NCI-H2081 treated with DMSO at 0.1 percent for 48 hours (cell line): ENCODE results near the gene BCKDHB.
"Not testable (repeated sequence)": the region's sequence is repeated elsewhere in the genome, so short reads cannot be mapped to it uniquely, and the experiment has no call there.

Experiments
- DNase-seq: peaks from one replicate; lab custom pipeline; 2025; lab: John Stamatoyannopoulos, UW

BCKDHB gene

GRCh38 chr6:80209430-80209829 lies 103.0 kb downstream of the BCKDHB start:
- DNase-seq: no peak

DNA sequence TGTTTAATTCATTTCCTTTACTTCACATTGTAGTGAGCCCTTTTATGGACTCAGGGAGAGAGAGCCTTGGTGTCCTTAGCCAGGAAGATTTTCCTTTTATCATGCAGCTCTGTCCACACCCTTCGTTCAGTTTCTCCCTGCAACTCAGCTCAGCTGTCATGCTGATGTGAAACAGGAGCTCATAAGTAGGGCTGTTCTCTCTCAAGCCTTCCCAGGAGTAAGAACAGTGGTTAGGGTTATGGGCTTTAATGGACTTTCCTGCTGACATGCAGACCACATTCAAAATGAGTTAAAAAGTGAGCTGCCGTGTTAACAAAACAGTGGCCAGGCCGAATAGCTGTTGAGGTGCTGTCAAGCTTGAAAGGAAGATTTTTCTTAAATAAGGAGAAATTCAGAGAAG lies 104.1 kb downstream of the BCKDHB start:
- no peak for DNase-seq

DNA sequence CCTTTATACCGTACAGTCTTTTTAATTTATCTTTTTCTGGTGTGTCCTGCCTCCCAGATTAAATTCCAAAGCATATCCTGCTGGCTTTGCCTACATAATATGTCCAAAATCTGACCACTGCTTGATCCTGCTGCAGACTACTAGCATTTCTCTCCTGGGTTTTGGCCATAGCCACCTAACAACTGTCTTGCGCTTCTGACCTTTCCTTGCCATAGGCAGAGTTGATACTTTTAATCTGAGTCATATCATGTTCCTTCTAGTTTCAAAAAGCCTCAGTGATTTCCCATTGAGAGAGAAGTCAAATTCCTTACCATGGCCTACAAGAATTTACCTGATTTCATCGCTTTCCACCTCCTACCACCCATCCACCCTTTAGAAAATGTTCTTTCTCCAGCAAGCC lies 104.8 kb downstream of the BCKDHB start:
- DNase-seq: no peak

DNA sequence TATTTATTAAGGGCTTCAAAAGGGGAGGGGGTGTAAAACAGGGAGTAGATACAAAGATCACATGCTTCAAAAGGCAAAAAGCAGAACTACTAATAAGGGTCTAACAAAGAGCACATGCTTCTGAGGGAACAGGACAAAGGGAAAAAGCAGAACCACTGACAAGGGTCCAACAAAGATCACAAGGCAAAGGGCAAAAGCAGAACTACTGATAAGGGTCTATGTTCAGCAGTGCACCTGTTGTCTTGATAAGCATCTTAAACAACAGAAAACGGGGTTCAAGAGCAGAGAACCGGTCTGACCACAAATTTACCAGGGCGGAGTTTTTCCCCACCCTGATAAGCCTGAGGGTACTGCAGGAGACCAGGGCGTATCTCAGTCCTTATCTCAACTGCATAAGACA lies 105.4 kb downstream of the BCKDHB start:
- DNase-seq: not testable (repeated sequence)

GRCh38 chr6:80214436-80215022 lies 108.1 kb downstream of the BCKDHB start:
- DNase-seq: no peak

- DNase-seq: no peak
These were observed 108.6 kb downstream of the BCKDHB start for GRCh38 chr6:80215063-80215462.

- no peak for DNase-seq
These were observed 111.3 kb downstream of the BCKDHB start for GRCh38 chr6:80217794-80218193.

- no peak for DNase-seq
These were observed 117.3 kb downstream of the BCKDHB start for GRCh38 chr6:80223743-80224212.

- DNase-seq: no peak
These were observed 119.7 kb downstream of the BCKDHB start for GRCh38 chr6:80226151-80226550.

DNA sequence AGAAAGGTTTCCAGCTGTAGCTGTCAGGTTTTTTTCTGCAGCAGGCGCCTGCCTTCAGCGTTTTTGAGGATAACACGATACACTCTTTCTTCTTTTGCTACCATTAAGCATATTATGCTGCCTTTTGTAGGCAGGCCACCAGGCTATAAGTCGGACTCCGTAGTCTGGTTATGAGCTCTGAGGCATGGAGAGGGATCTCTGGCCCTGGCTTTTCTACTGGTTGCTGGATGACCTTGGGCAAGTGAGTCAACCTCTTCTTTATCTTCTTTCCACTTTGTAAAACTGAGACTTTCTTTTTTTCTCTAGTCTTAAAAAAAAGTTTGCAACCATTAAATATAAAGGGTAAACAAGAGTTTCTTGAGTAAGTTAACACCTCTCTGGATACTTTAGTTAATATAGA lies 120.2 kb downstream of the BCKDHB start:
- DNase-seq: no peak

DNA sequence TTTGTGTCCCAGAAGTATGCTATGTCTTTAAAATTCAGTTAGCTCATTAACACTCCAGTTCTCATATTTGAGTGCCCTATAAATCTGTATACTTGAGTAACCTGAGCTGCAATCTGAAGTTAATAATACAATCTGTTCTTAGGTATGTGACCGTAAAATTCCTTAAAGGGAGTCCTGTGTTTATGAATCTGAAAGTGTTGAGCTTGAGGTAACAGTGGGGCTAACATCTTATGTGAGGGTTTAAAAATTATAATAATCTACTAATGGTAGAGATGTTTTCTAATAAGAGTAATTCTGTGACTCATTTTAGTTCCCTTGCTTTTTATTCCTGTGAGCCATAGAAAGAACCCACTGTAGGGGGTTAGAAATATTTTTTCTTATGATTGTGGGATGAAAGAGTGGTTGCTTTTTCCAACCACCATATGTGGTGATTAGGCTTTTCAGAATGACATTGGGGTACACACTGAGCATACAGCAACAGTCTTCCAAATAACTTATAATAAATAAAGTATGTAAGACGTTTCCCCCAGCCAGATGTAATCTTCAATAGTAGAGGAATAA lies 121.2 kb downstream of the BCKDHB start:
- no peak for DNase-seq

DNA sequence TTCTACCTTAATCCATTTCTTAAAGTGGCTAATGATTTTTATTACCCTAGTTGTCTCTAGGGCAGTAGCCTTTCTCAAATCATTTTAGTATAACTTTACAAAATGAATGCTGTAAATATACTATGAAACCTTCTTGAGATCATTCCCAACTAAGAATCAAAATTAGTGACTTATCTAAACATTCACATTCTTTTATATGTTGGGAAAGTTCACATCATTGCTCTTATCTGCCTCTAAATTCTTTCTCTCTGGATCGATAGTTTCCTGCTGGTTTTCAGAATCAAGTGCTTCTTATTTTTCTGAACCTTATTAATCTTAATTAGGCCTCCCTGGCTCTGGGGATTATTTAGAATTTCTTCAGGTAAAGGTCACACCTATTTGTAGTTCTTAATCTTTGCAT lies 126.8 kb downstream of the BCKDHB start:
- no peak for DNase-seq

- no peak for DNase-seq
These were observed 127.5 kb downstream of the BCKDHB start for GRCh38 chr6:80233958-80234357.

DNA sequence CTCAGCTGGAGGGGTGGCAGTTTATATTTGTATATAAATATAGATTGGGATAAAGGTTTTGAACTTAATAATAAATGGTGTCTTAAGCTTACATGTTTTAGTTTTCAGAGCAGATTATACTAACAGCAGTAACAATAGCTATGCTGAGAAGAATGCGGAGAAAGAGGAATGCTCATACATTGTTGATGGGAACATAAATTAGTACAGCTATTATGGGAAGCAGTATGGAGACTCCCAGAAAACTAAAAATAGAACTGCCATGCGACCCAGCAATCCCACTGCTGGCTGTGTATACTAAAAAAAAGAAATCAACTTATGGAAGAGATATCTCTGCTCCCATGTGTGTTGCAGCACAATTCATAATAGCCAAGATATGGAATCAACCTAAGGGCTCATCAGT lies 127.9 kb downstream of the BCKDHB start:
- no peak for DNase-seq

GRCh38 chr6:80234908-80235307 lies 128.4 kb downstream of the BCKDHB start:
- DNase-seq: no peak

DNA sequence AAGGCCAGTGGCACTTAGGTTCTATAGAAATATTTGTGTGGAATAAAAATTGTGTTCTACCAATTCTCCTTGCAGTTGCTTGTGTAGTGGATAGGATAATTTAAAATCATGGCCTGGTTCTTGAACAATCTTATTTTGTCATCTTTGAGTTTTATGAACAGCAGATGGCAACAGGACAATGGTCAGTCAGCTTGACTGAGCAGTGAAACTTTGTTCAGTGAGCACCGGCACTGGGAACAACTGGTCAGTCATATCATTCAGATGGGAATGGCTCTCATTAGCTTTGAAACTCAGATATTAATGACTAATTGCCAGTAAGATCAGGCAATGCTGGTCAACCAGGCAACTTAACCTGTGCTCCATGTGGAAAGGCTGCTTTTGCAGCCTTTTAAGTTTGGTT lies 129.2 kb downstream of the BCKDHB start:
- DNase-seq: no peak

DNA sequence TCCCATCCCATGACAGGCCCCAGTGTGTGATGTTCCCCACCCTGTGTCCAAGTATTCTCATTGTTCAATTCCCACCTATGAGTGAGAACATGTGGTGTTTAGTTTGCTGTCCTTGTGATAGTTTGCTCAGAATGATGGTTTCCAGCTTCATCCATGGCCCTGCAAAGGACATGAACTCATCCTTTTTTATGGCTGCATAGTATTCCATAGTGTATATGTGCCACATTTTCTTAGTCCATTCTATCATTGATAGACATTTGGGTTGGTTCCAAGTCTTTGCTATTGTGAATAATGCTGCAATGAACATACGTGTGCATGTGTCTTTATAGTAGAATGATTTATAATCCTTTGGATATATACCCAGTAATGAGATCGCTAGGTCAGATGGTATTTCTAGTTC lies 132.3 kb downstream of the BCKDHB start:
- not testable (repeated sequence) for DNase-seq

- no peak for DNase-seq
These were observed 138.6 kb downstream of the BCKDHB start for GRCh38 chr6:80245043-80245442.

GRCh38 chr6:80249897-80250296 lies 143.4 kb downstream of the BCKDHB start:
- no peak for DNase-seq

- DNase-seq: no peak
These were observed 144.0 kb downstream of the BCKDHB start for GRCh38 chr6:80250391-80250997.

DNA sequence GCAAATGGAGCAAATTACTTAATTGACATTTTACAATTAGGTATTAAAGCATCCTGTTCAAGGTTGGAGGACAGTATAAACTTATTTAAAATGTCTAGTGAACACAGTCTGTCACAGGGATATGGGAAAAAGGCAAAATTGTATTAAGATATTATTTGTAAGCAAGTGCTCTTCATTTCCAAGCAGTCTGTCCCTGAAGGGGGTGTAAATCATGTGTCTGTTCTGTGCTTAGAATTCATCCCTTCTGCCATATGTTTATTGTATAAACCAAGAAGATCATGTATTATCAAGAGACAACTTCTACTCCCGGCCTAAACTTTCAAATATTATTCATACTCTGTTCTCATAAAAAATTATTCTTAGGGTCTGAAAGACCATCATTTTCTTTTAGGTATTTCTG lies 144.8 kb downstream of the BCKDHB start:
- DNase-seq: no peak

GRCh38 chr6:80254716-80255115 lies 148.2 kb downstream of the BCKDHB start:
- DNase-seq: no peak

DNA sequence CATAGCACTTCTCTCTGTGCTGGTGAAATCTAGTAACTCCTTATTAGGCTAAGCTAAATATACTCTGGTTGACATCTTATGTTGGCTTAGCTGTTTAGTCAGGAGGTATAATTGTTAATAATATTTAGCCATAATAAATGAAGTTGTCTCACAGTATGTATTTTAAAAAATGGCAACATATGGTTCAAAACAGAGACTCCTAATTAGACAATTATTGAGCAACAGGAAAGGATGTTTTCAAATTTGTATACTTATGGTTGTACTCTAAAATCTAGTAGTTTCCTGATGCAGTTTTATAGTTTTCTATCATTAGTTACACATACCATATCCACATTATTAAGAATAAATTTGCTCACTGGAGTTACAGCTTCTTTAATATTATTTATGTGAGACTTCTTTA lies 150.2 kb downstream of the BCKDHB start:
- no peak for DNase-seq

DNA sequence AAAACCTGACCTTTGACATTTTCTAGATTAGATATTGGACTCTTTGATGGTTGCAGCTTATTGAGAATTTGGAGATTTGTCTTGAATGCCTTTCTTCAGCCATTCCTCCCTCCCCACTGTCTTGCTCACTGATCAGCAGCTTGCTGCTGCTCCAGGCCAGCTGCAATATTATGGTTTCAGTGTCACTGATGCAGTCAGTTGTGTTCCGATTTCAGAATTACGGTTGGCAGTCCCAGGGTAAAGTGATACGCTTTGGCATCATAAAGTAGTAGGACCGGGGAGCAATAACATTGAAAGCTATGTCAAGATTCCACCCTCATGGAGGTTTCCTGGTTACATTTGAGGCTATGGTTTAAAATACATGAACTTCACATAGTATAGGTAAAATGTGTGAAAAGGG lies 152.6 kb downstream of the BCKDHB start:
- no peak for DNase-seq
